NCI-H526 treated with DMSO at 0.1 percent for 48 hours (cell line): ENCODE measurements around the gene TXNRD1.
"Not testable (repeated sequence)": the region's sequence is repeated elsewhere in the genome, so short reads cannot be mapped to it uniquely, and the experiment has no call there.

ENCODE experiments used
- DNase-seq: peaks from one replicate; lab custom pipeline; 2025; lab: John Stamatoyannopoulos, UW

TXNRD1 gene

DNA sequence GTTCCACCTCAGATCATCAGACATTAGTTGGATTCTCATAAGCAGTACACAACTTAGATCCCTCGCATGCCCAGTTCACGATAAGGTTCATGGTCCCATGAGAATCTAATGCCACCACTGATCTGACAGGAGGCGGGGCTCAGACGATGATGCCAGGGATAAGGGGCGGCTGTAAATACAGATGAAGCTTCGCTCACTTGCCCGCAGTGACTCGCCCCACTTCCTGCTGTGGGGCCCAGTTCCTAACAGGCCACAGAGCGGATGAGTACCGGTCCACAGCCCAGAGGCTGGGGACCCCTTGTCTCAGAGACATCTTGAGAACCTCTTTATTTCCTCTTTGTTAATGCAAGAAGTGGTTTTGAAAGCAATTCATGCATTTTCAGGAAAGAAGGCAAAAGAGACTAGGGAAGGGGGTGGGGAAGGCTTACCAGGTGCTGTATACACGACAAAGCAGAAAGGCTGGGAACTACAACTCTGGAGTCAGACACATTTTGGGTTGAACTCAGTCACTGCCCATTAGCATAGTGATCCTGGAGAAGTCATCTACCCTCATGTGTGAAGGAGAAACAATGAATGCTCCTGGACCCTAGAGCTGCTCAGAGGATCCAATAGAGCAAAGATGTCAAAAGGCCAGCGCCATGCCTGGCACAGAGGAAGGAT, 156.6 kb downstream of the TXNRD1 start:
- DNase-seq = no peak

DNA sequence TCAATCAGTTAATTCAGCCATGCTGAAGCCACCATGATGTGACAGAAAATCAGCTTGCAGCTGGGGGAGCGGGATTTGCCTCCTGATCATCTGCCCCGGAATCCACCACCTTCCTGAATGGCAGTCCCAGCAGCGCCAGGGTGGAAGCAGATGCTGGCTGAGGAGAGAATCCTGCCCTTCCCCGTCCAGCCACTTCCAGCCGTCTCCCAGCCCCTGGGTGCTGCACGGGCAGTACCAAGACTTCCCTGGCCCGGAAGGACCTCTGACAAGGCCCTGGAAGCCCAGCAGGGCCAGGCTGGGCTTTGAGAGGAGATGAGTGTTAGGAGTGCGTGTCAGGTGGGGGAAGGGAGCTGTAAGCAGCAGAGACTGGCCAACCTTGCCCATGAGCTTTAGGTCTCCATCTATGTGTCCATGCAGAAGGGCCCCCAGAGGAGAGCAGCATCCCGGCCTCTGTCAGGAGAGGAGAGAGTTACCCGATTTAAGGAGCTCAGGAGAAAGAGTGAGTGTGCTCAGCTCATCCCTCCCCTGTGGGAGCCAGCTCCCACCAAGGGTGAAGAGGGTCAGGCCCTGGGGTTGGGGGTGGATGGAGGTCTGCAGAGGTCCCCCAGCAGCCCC, 157.2 kb downstream of the TXNRD1 start:
- DNase-seq = no peak

DNA sequence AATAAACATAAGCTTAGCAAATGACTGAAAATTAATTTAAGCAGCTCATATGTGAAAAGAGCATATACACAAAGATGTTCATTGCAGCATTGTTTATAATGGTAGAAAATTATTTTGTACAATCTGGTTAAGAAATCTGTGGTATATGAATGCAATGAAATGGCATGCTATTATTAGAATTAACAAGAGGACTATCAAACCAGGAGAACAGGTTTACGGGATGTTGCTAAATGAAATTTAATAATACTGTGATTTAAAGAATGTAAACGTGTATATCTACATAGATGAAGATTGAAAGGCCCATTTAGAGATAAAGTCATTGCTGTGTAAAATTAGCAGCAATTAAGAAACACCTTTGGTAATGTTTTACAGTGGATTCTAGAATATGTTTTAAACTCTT, 158.5 kb downstream of the TXNRD1 start:
- DNase-seq = no peak

DNA sequence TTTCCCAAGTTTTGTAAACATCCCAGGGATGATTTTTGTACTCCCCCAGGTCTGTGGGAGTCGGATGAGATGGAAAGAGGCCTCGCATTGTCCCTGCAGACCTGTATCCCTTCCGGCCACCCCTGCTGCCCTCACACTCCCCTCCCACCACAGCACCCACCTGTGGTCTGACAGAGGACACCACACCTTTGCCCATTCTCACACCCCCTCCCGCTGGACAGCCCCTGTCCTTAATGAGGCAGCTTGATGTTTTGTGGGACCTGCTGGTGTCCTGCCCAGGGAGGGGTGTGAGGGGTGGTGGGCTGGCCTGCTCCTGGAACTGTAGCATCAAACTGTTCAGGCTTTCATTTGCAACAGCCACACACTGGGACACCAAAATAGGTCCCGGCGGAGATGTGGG, 159.2 kb downstream of the TXNRD1 start:
- no peak for DNase-seq

DNA sequence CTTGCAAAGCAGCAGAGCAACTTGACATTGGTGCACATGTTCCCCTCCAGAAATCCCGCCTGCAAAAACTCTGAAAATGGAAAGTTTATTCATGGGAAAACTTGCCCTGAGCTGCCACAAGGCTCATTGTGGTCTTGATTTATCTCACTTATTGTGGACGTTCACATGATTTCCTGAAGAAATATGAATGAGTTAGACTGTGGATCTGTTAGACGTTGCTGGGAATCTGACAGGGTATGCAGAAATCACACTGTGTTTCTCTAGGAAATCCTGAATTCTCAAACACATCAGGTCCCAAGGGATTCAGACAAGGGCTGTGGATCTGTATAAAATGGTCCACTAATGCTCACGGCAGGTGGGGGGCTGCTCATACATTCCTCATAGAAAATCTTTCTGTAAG, 160.2 kb downstream of the TXNRD1 start:
- DNase-seq = no peak

DNA sequence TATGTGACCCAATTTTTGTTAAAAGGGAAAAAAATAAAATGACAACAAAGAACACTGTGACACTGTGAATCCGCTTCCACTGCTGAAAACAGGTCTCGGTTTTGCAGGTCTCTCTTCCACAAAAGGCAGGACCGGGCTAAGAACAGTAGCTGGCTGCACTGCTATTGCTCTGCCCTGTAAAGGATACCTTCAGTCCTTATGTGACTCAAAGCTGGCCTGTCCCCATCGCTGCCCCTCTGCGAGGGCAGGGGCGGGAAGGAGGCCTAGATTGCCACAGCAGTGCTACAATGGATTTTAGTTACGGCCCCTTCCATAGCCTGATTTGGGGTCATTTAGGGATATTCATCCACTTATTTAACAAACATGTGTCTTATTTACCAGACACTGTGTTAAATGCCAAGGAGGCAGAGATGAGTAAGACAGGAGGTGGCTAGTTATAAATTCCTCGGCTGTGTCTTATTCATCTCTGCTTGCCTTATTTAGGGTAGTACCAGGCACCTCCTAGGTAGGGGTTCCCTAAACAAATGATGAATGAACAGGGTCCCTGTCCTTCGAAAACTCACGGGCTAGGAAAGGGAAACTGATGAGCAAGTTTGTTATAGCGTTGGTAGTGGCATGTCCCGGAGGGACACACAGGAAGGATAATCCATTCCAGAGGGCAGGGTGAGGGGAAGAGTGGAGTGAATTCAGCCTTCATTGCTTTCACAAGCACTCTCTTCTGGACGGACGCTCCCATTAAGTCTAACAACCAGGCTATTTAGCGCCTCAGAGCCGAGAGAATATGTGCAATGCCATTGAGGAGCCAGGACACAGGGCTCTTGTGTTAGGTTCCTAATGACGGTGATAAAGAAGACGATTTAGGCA, 161.3 kb downstream of the TXNRD1 start:
- DNase-seq = no peak

DNA sequence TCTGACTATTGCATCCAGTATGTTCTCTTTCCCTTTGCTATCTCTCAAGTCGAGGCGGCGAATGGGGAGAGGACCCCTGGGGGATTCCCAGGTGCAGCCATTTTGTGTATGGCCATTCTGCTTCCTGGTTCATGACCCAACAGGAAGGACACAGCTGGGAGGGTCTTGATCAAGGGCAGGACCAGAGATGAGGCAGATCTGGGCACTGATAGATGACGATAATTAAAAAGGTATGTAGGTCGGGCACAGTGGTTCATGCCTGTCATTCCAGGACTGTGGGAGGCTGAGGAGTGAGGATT, 161.9 kb downstream of the TXNRD1 start:
- DNase-seq = no peak

DNA sequence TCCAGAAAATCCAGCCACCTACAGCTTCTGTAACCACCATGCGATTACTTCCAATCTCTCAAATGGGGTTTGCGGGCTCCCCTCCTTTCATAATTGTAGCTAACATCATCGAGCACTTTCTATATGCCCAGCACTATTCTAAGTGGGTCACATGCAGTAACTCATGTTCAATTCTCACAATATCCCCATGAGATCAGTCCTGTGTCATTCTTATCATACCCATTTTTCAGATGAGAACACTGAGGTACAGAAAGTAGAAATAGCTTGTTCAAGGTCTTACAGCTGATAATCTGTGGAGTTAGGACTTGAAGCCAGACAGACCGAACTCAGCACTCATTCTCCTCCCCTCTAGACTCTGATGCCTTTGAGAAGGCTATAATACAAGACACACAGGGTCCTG, 162.8 kb downstream of the TXNRD1 start:
- DNase-seq = no peak

DNA sequence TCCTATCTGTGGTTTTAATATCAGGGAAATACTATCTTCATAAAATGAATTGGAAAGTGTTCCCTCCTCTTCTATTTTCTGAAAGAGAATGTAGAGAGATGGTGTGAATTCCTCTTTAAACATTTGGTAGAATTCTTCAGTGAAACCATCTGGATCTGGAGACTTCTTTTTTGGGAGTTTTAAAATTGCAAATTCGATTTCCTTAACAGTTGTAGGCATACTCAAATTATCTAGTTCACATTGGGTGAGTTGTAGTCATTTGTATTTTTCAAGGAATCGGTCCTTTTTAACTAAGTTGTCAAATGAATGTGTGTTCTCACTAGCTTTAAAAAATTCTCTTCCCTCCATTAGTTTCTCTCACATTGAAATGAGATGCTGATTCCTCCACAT, 165.8 kb downstream of the TXNRD1 start:
- no peak for DNase-seq

DNA sequence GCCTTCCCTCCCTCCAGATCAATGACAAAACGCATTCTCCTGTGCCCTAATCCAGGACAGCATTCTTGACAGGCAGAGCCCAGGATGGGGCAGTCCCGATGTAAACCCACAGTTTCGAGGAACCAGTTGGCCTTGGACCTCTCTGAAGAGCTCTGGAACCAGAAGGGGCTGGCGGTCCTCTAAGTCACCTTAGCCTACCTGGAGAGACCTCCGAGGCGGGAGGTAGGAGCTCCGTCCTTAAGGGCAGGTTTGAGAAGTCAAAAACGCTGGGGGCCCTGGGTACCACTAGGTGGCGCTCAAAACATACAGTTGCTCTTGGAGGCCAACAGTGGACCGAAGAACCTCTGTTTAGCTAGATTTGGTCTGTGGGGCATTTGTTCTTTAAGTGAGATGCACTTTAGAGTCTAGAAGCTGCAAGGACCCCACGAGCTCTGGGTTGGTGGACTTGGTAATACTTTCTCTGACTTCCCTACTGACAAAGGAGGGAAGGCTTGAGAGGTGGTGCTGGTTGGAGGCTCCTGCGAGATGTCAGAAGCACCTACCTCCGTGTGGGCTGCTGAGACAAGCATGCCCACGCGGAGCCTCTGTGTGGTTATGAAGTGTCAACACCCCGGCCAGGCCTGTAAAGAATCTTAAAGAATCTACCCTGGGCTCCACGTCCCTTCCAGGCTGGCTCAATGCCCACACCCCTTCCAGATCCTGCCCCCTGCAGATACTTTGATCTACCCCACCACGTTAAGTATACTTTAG, 166.3 kb downstream of the TXNRD1 start:
- peak; percentile 34 for DNase-seq

DNA sequence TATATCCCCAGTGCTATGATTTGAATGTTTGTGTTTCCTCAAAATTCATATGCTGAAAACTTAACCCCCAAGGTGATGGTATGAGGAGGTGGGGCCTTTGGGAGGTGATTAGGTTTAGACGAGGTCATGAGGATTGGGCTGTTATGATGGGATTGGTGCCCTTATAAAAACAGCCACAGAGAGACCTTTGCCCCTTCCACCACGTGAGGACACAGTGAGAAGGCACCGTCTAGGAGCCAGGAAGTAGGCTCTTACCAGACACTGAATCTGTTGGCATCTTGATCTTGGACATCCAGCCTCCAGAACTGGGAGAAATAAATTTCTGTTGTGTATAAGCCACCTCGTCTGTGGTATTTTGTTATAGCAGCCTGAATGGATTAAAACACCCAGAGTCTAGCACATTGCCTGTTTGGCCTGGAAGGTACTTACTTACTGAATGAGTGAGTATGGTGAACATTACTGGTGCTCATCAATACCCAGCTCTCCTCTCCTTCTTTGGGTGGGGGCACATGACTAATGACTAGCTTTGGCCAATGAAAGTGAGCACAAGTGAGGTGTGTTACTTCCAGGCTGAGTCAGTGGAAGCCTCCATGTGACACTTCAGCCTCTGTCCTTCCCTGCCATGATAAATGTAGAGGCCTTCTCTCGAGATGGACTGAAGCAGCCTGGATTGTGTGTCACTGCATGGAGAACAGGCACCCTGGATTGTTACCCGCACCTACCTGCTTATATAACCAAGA, 168.7 kb downstream of the TXNRD1 start:
- DNase-seq = no peak

DNA sequence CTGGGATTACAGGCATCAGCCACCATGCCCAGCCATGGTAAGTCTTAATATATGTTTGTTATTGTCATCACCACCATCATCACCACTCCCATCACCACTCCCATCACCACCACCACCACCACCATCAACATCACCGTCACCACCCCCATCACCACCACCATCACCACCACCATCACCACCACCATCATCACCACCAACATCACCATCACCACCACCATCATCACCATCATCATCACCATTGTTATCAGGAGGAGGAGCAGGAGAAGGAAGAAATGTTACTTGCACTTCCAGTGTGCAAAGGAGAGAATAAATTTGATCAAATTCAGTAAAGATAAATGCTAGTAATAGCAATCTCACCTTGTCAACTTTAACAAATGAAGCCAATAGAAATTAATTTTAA, 169.9 kb downstream of the TXNRD1 start:
- no peak for DNase-seq

DNA sequence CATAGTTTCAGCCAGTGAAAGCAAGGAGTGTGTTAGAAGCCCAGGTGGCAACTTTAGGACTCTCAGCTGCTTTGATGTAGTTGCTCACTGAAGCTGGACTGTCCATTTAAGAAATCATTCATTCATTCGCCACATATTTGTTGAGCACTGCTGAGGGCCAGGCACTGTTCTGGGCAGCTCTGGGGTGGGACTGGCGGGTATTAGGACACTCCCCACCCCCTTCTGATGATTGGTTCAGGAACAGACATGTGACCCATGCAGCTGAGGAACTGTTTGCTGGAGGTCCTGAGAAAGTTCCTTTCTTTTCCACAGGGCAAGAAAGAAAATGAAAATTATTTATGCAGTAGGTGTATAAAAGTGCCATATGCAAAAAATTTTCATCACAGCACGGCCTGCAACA, 170.9 kb downstream of the TXNRD1 start:
- DNase-seq = no peak

DNA sequence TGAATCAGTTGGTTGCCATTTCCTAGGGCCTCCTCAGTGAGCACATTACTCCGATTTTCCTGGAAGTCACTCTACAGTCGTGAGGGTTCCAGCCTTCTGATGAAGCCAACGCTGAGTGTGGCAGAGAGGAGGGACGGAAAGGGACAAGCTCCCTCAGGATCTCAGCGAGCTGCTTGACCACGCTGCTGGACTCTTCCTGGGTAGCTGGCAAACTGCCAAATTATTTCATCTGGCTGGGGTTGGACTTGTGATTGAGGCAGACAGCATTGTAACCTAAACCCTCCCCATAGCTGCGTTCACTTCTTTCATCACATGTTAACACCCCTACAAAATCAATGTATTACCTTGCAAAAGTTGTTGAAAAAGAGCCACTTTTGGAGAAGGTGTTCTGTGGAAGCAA, 171.6 kb downstream of the TXNRD1 start:
- no peak for DNase-seq

DNA sequence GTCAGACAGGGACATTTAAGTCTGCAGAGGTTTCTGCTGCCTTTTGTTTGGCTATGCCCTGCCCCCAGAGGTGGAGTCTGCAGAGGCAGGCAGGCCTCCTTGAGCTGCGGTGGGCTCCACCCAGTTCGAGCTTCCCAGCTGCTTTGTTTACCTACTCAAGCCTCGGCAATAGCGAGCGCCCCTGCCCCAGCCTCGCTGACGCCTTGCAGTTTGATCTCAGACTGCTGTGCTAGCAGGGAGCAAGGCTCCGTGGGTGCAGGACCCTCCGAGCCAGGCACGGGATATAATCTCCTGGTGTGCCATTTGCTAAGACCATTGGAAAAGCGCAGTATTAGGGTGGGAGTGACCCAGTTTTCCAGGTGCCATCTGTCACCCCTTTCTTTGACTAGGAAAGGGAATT, 178.5 kb downstream of the TXNRD1 start:
- DNase-seq = not testable (repeated sequence)
